Mucosa of gallbladder (tissue), 1 donor: ENCODE results near the gene IWS1. TPM values are rescaled to one million over a fixed set of nuclear protein-coding genes. Genes with fewer than 3 reads are reported as not detected.
"Not testable (repeated sequence)": the region's sequence is repeated elsewhere in the genome, so short reads cannot be mapped to it uniquely, and the experiment has no call there.

Source experiments
- DNase-seq: peaks from one replicate; pipeline ENCODE4 v3.0.0-alpha.2; 2020; ENCODE audit warnings: low spot score
- total RNA-seq: library from RNA; stranded (reverse); gene quantifications from one replicate; pipeline ENCODE4 v1.2.1, GENCODE V29; 2021
- donor health status: DM: no; HTN: no; CAD: no.

Gene IWS1
- 37.7 TPM for total RNA-seq

GRCh38 chr2:127526132-127527000 is at the start of gene IWS1:
IWS1 (minus strand) TSS chr2:127526489; CDS start chr2:127526208, 281 bp downstream.
- DNase-seq = peak; percentile 96

- DNase-seq = no peak
Measured at GRCh38 chr2:127575941-127576432, 49.7 kb upstream of the IWS1 start.

- DNase-seq = no peak
Measured at GRCh38 chr2:127575185-127575765, 49.0 kb upstream of the IWS1 start.

GRCh38 chr2:127574656-127575055 is 48.4 kb upstream of the IWS1 start:
- DNase-seq = no peak

GRCh38 chr2:127573771-127574170 is 47.5 kb upstream of the IWS1 start:
- DNase-seq = no peak

GRCh38 chr2:127573298-127573697 is 47.0 kb upstream of the IWS1 start:
- DNase-seq = no peak

- DNase-seq = no peak
Measured at GRCh38 chr2:127572841-127573240, 46.6 kb upstream of the IWS1 start.

GRCh38 chr2:127572352-127572751 is 46.1 kb upstream of the IWS1 start:
- not testable (repeated sequence) for DNase-seq

- DNase-seq = no peak
Measured at GRCh38 chr2:127570282-127571250, 44.3 kb upstream of the IWS1 start.

GRCh38 chr2:127569666-127570065 is 43.4 kb upstream of the IWS1 start:
- no peak for DNase-seq

GRCh38 chr2:127568128-127568527 is 41.8 kb upstream of the IWS1 start:
- DNase-seq = no peak

GRCh38 chr2:127567351-127567854 is 41.1 kb upstream of the IWS1 start:
- no peak for DNase-seq

- DNase-seq = no peak
Measured at GRCh38 chr2:127566576-127566975, 40.3 kb upstream of the IWS1 start.

GRCh38 chr2:127566139-127566417 is 39.8 kb upstream of the IWS1 start:
- DNase-seq = no peak

- DNase-seq = no peak
Measured at GRCh38 chr2:127565261-127566138, 39.2 kb upstream of the IWS1 start.

- DNase-seq = no peak
Measured at GRCh38 chr2:127564429-127565260, 38.4 kb upstream of the IWS1 start.

GRCh38 chr2:127563458-127564428 is 37.5 kb upstream of the IWS1 start:
- peak; percentile 25 for DNase-seq

GRCh38 chr2:127562936-127563335 is 36.6 kb upstream of the IWS1 start:
- DNase-seq = no peak

GRCh38 chr2:127561371-127561770 is 35.1 kb upstream of the IWS1 start:
- DNase-seq = no peak
